Measurements from ENCODE around the gene RNF126.

Gene RNF126

DNA sequence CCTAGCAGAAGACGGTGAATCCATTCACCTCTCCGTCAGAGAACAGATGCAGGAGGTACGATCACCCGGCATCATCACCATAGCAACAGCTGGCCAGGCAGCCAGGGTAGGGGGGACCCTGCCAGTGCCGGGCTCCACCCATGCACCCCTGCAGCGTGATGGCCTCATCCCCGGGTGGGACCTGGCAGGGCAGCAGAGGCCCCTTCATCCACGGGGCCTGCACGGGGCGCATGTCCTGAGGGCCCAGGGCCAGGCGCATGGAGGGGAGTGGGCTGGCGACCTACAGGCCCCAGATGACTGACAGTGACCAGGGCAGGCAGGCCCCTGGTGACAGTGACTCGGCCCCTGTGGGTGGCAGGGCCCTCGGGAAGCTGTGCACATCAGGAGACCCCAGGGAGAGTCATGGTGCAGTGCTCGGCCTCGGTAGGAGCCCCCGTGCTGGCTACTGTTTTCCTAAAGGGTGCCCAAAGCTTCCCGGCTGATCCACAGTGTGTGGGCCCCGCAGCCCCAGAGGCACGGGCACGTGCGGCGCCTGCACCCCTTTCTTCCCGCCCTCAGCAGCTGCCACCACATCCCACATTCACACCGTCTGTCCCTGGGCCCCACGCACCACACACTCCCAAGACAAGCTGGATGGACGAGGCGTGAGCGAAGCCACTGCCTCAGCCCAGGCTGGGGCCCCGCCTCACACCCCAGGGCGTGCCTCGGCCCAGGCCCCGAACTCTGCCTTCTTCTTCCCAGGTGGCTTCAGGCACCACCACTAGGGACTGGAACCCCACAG lies 4.8 kb downstream of the RNF126 start:
- no peak for DNase-seq (ENCODE audit: low spot score)
- H3K23ac ChIP-seq (ENCODE audit: low read depth, low read length, poor library complexity), result peak overlapping the region; percentile 43
- H2BK120ac ChIP-seq (ENCODE audit: low read depth, low read length), result no peak overlapping the region
- H3K9ac ChIP-seq (ENCODE audit: low read depth, low read length, poor library complexity), result peak overlapping the region; percentile 70
- H3K27me3 ChIP-seq (ENCODE audit: control insufficient read depth in 3 of 3, insufficient read depth in 3 of 3, low read depth in 1 of 3, low read length in 3 of 3), result no peaks in the 10 kb centered on the region
- H3K4ac ChIP-seq (ENCODE audit: low read length), result no peak overlapping the region
- no peak overlapping the region for H2AK5ac ChIP-seq (ENCODE audit: low read depth, low read length)
- peaks cover 9 to 13% of the 10 kb centered on the region in 2 donors for H3K4me1 ChIP-seq (ENCODE audit: control insufficient read depth in 2 of 2, insufficient read depth in 1 of 2, low read depth in 1 of 2, low read length in 2 of 2)
- H3K79me1 ChIP-seq (ENCODE audit: low read depth, low read length), result peaks cover 70% of the 10 kb centered on the region
- H3K9me3 ChIP-seq (replicated peaks in 1 of 2; ENCODE audit: control insufficient read depth in 2 of 2, insufficient read depth in 1 of 2, low read depth in 1 of 2, low read length in 2 of 2), result no peaks in the 10 kb centered on the region
- H3K36me3 ChIP-seq (replicated peaks in 1 of 2; ENCODE audit: control insufficient read depth in 2 of 2, insufficient read depth in 2 of 2, low read length in 2 of 2), result peaks cover 4 to 36% of the 10 kb centered on the region in 2 donors
- H2BK12ac ChIP-seq (ENCODE audit: low read length), result no peak overlapping the region
- H4K91ac ChIP-seq (ENCODE audit: low read depth, low read length, poor library complexity), result no peak overlapping the region
- H3K4me2 ChIP-seq (ENCODE audit: insufficient read depth, low read length, poor library complexity, severe bottlenecking), result no peak overlapping the region
- no peak overlapping the region for H3K14ac ChIP-seq (ENCODE audit: low read length)
- H3K27ac ChIP-seq (replicated peaks; ENCODE audit: low read length), result no peak overlapping the region
- H2BK5ac ChIP-seq (ENCODE audit: low read length), result peak overlapping the region; percentile 39
- H3K4me3 ChIP-seq (ENCODE audit: low read length in 2 of 2), result no peak overlapping the region
- no CpG with 5 or more reads among the region's 33 CpGs for WGBS, 2 donors (ENCODE audit: extremely low coverage in 2 of 2, insufficient read length in 2 of 2, insufficient replicate concordance in 1 of 2)
- H4K8ac ChIP-seq (ENCODE audit: low read depth, low read length), result no peak overlapping the region
- no peak overlapping the region for H2AFZ ChIP-seq (ENCODE audit: low read length)
- no peak overlapping the region for H2BK15ac ChIP-seq (ENCODE audit: low read length)
- no peak overlapping the region for H3K18ac ChIP-seq (ENCODE audit: low read length)

DNA sequence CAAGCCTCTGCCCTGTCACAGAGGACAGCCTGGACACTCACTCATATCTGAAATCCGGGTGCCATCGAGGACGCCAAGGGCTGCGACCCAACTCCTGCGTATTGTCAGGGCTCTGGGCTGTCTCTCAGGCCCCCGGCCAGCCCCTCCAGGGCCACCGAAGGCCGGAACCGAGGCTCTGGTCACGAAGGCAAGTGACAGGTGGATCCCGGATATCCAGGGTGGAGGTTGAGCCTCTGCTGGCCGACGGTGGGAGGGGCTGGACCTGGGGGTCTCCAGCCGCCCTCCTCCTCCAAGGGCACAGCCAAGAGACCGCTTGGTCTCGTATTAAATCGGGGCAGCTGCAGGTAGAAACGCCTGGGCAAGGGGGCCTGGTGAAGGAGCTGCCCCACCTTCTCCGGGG lies 5.4 kb downstream of the RNF126 start:
- no peak overlapping the region for H3K4me3 ChIP-seq (ENCODE audit: low read length in 2 of 2)
- no peak overlapping the region for H3K18ac ChIP-seq (ENCODE audit: low read length)
- no peaks in the 10 kb centered on the region for H3K9me3 ChIP-seq (replicated peaks in 1 of 2; ENCODE audit: control insufficient read depth in 2 of 2, insufficient read depth in 1 of 2, low read depth in 1 of 2, low read length in 2 of 2)
- peak overlapping the region; percentile 93 for H3K23ac ChIP-seq (ENCODE audit: low read depth, low read length, poor library complexity)
- no peak overlapping the region for H2BK12ac ChIP-seq (ENCODE audit: low read length)
- H3K4me2 ChIP-seq (ENCODE audit: insufficient read depth, low read length, poor library complexity, severe bottlenecking), result no peak overlapping the region
- peak overlapping the region; percentile 44 for H3K9ac ChIP-seq (ENCODE audit: low read depth, low read length, poor library complexity)
- no peak overlapping the region for H4K91ac ChIP-seq (ENCODE audit: low read depth, low read length, poor library complexity)
- no peak overlapping the region for H2AK5ac ChIP-seq (ENCODE audit: low read depth, low read length)
- H3K79me1 ChIP-seq (ENCODE audit: low read depth, low read length), result peaks cover 73% of the 10 kb centered on the region
- H2BK5ac ChIP-seq (ENCODE audit: low read length), result peak overlapping the region; percentile 75
- no CpG with 5 or more reads among the region's 19 CpGs for WGBS, 2 donors (ENCODE audit: extremely low coverage in 2 of 2, insufficient read length in 2 of 2, insufficient replicate concordance in 1 of 2)
- H3K27me3 ChIP-seq (ENCODE audit: control insufficient read depth in 3 of 3, insufficient read depth in 3 of 3, low read depth in 1 of 3, low read length in 3 of 3), result no peaks in the 10 kb centered on the region
- no peak overlapping the region for H2BK15ac ChIP-seq (ENCODE audit: low read length)
- no peak overlapping the region for H4K8ac ChIP-seq (ENCODE audit: low read depth, low read length)
- no peak overlapping the region for H2AFZ ChIP-seq (ENCODE audit: low read length)
- H2BK120ac ChIP-seq (ENCODE audit: low read depth, low read length), result peak overlapping the region; percentile 31
- H3K36me3 ChIP-seq (replicated peaks in 1 of 2; ENCODE audit: control insufficient read depth in 2 of 2, insufficient read depth in 2 of 2, low read length in 2 of 2), result peaks cover 4 to 43% of the 10 kb centered on the region in 2 donors
- no peak overlapping the region for H3K27ac ChIP-seq (replicated peaks; ENCODE audit: low read length)
- H3K14ac ChIP-seq (ENCODE audit: low read length), result peak overlapping the region; percentile 21
- DNase-seq (ENCODE audit: low spot score), result no peak
- no peak overlapping the region for H3K4ac ChIP-seq (ENCODE audit: low read length)
- H3K4me1 ChIP-seq (ENCODE audit: control insufficient read depth in 2 of 2, insufficient read depth in 1 of 2, low read depth in 1 of 2, low read length in 2 of 2), result peaks cover 9 to 13% of the 10 kb centered on the region in 2 donors

- WGBS, 2 donors (ENCODE audit: extremely low coverage in 2 of 2, insufficient read length in 2 of 2, insufficient replicate concordance in 1 of 2), result no CpG with 5 or more reads among the region's 43 CpGs
- peak overlapping the region; percentile 75 for H2BK5ac ChIP-seq (ENCODE audit: low read length)
These were observed 6.1 kb downstream of the RNF126 start for GRCh38 chr19:656751-657559.

GRCh38 chr19:655691-656090 lies 7.3 kb downstream of the RNF126 start:
- Histone ChIP-seq H2BK15ac (ENCODE audit: low read length) (no peak overlapping the region), H2BK120ac (ENCODE audit: low read depth, low read length) (no peak overlapping the region), H3K27ac (replicated peaks; ENCODE audit: low read length) (peak overlapping the region; percentile 22), H4K8ac (ENCODE audit: low read depth, low read length) (no peak overlapping the region), H2BK5ac (ENCODE audit: low read length) (no peak overlapping the region), H3K36me3 (replicated peaks in 1 of 2; ENCODE audit: control insufficient read depth in 2 of 2, insufficient read depth in 2 of 2, low read length in 2 of 2) (peaks cover 7 to 58% of the 10 kb centered on the region in 2 donors), H3K79me1 (ENCODE audit: low read depth, low read length) (peaks cover 69% of the 10 kb centered on the region), H2AFZ (ENCODE audit: low read length) (no peak overlapping the region), H3K4me1 (ENCODE audit: control insufficient read depth in 2 of 2, insufficient read depth in 1 of 2, low read depth in 1 of 2, low read length in 2 of 2) (no peaks in the 10 kb centered on the region), H4K91ac (ENCODE audit: low read depth, low read length, poor library complexity) (no peak overlapping the region), H3K4ac (ENCODE audit: low read length) (no peak overlapping the region), H3K9ac (ENCODE audit: low read depth, low read length, poor library complexity) (peak overlapping the region; percentile 12), H3K18ac (ENCODE audit: low read length) (no peak overlapping the region), H3K27me3 (ENCODE audit: control insufficient read depth in 3 of 3, insufficient read depth in 3 of 3, low read depth in 1 of 3, low read length in 3 of 3) (no peaks in the 10 kb centered on the region), H3K9me3 (replicated peaks in 1 of 2; ENCODE audit: control insufficient read depth in 2 of 2, insufficient read depth in 1 of 2, low read depth in 1 of 2, low read length in 2 of 2) (no peaks in the 10 kb centered on the region), H3K4me2 (ENCODE audit: insufficient read depth, low read length, poor library complexity, severe bottlenecking) (no peak overlapping the region), H2BK12ac (ENCODE audit: low read length) (no peak overlapping the region), H3K23ac (ENCODE audit: low read depth, low read length, poor library complexity) (peak overlapping the region; percentile 17), H3K14ac (ENCODE audit: low read length) (peak overlapping the region; percentile 75), H3K4me3 (ENCODE audit: low read length in 2 of 2) (no peak overlapping the region), H2AK5ac (ENCODE audit: low read depth, low read length) (no peak overlapping the region)
- no peak for DNase-seq (ENCODE audit: low spot score)
- WGBS, 2 donors (ENCODE audit: extremely low coverage in 2 of 2, insufficient read length in 2 of 2, insufficient replicate concordance in 1 of 2), result no CpG with 5 or more reads among the region's 17 CpGs

More at GRCh38 chr19:656751-657559, 6.1 kb downstream of the RNF126 start:
- no peak overlapping the region for H3K27ac ChIP-seq (replicated peaks; ENCODE audit: low read length)
- peak overlapping the region; percentile 65 for H4K8ac ChIP-seq (ENCODE audit: low read depth, low read length)
- no peak overlapping the region for H3K4me3 ChIP-seq (ENCODE audit: low read length in 2 of 2)
- no peak for DNase-seq (ENCODE audit: low spot score)
- H3K4me1 ChIP-seq (ENCODE audit: control insufficient read depth in 2 of 2, insufficient read depth in 1 of 2, low read depth in 1 of 2, low read length in 2 of 2), result peaks cover 8 to 11% of the 10 kb centered on the region in 2 donors
- H3K9ac ChIP-seq (ENCODE audit: low read depth, low read length, poor library complexity), result peak overlapping the region; percentile 44
- peak overlapping the region; percentile 48 for H3K18ac ChIP-seq (ENCODE audit: low read length)
- no peak overlapping the region for H2BK15ac ChIP-seq (ENCODE audit: low read length)
- H2AK5ac ChIP-seq (ENCODE audit: low read depth, low read length), result no peak overlapping the region
- no peak overlapping the region for H2BK12ac ChIP-seq (ENCODE audit: low read length)
- peaks cover 73% of the 10 kb centered on the region for H3K79me1 ChIP-seq (ENCODE audit: low read depth, low read length)
- peak overlapping the region; percentile 21 for H3K14ac ChIP-seq (ENCODE audit: low read length)
- no peak overlapping the region for H3K4me2 ChIP-seq (ENCODE audit: insufficient read depth, low read length, poor library complexity, severe bottlenecking)
- H3K4ac ChIP-seq (ENCODE audit: low read length), result no peak overlapping the region
- no peak overlapping the region for H2AFZ ChIP-seq (ENCODE audit: low read length)
- peak overlapping the region; percentile 93 for H3K23ac ChIP-seq (ENCODE audit: low read depth, low read length, poor library complexity)
- no peak overlapping the region for H4K91ac ChIP-seq (ENCODE audit: low read depth, low read length, poor library complexity)
- no peaks in the 10 kb centered on the region for H3K27me3 ChIP-seq (ENCODE audit: control insufficient read depth in 3 of 3, insufficient read depth in 3 of 3, low read depth in 1 of 3, low read length in 3 of 3)
- H3K9me3 ChIP-seq (replicated peaks in 1 of 2; ENCODE audit: control insufficient read depth in 2 of 2, insufficient read depth in 1 of 2, low read depth in 1 of 2, low read length in 2 of 2), result no peaks in the 10 kb centered on the region
- H2BK120ac ChIP-seq (ENCODE audit: low read depth, low read length), result peak overlapping the region; percentile 31
- H3K36me3 ChIP-seq (replicated peaks in 1 of 2; ENCODE audit: control insufficient read depth in 2 of 2, insufficient read depth in 2 of 2, low read length in 2 of 2), result peaks cover 7 to 49% of the 10 kb centered on the region in 2 donors
